SU-DHL-6 (cell line): ENCODE measurements around the gene KCNB1.

Experiments
- EZH2phosphoT487 ChIP-seq: fragments of 200-600 bp; sonication (generic), shearing (Covaris generic); conservative IDR thresholded peaks from 2 replicates; pipeline ENCODE4 v1.6.1; 2018; ENCODE audit warnings: mild to moderate bottlenecking, antibody characterized with exemption, low read length, moderate library complexity, mixed read lengths
- TF ChIP-seq, protein P1 (sequence below): fragments of 200-600 bp; sonication (generic); IDR thresholded peaks from one replicate; pipeline ENCODE4 v1.5.1; 2017; ENCODE audit warnings: antibody characterized with exemption, mild to moderate bottlenecking, low read length, moderate library complexity; ENCODE audit not compliant: insufficient read depth, poor library complexity, severe bottlenecking

DNA sequence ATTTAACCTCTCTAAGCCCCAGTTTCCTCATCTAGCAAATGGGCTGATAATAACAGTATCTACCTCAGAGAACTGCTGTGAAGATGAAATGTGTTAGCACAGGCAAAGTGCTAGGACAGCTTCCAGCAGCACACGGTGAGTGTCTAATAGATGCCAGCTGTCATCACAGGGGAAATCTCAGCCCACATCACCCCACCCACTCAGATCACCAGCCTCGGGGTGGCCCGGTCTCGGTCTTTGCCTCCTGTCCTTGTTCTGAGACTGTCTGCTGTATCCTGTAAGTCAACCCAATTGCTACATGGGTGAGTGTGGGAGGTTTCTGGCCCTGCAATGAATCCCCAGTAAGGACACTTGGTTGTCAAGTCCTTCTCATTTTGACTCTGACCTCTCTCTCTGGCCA is 105.1 kb downstream of the KCNB1 start:
- TF ChIP-seq, protein P1, sequence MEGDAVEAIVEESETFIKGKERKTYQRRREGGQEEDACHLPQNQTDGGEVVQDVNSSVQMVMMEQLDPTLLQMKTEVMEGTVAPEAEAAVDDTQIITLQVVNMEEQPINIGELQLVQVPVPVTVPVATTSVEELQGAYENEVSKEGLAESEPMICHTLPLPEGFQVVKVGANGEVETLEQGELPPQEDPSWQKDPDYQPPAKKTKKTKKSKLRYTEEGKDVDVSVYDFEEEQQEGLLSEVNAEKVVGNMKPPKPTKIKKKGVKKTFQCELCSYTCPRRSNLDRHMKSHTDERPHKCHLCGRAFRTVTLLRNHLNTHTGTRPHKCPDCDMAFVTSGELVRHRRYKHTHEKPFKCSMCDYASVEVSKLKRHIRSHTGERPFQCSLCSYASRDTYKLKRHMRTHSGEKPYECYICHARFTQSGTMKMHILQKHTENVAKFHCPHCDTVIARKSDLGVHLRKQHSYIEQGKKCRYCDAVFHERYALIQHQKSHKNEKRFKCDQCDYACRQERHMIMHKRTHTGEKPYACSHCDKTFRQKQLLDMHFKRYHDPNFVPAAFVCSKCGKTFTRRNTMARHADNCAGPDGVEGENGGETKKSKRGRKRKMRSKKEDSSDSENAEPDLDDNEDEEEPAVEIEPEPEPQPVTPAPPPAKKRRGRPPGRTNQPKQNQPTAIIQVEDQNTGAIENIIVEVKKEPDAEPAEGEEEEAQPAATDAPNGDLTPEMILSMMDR: no peak
- no peak for TF ChIP-seq EZH2phosphoT487
